H1 (cell line): ENCODE measurements around the gene MAGT1. TPM values are rescaled to one million over a fixed set of nuclear protein-coding genes. Genes with fewer than 3 reads are reported as not detected.

Experiments
- CTCF ChIA-PET: fragments of 300-600 bp; sonication (Branson Sonifier 250); formaldehyde crosslinking; loops from one replicate; lab custom pipeline; 2021; ENCODE audit not compliant: partially characterized antibody; lab: Charles Lee
- POLR2A ChIA-PET: fragments of 300-600 bp; sonication (Branson Sonifier 250); formaldehyde crosslinking; loops from one replicate; lab custom pipeline; 2021; ENCODE audit warnings: inconsistent platforms; ENCODE audit not compliant: partially characterized antibody; lab: Charles Lee
- DNase-seq, 2 experiments: peaks; one replicate each; pipeline versions ENCODE4 v3.0.0 to v3.0.0-alpha.2; 2010 to 2022; ENCODE audit warnings: low spot score in 2 of 2, low read depth in 1 of 2, mixed read lengths in 1 of 2
- FAIRE-seq: peaks from 2 replicates; lab custom pipeline; 2011; peaks lifted over from hg19 to GRCh38; lab: Jason Lieb, UNC
- H2AFZ ChIP-seq: 2 replicates; pipeline ENCODE4 v1.8.1; 2012; ENCODE audit warnings: low read length, inconsistent platforms
- H2AK5ac ChIP-seq: 2 replicates; pipeline ENCODE4 v1.6.1; 2013; ENCODE audit warnings: low read depth, low read length
- H2BK120ac ChIP-seq: replicated peaks from 2 replicates; pipeline ENCODE3; 2013; ENCODE audit warnings: low read depth, low read length, inconsistent platforms
- H2BK12ac ChIP-seq: 2 replicates; pipeline ENCODE4 v1.6.1; 2013; ENCODE audit warnings: low read depth, low read length
- H2BK15ac ChIP-seq: 2 replicates; pipeline ENCODE4 v1.6.1; 2013; ENCODE audit warnings: low read length
- H2BK20ac ChIP-seq: 2 replicates; pipeline ENCODE4 v1.6.1; 2013; ENCODE audit warnings: low read length
- H2BK5ac ChIP-seq: 2 replicates; pipeline ENCODE4 v1.6.1; 2013; ENCODE audit warnings: low read depth, low read length
- H3K14ac ChIP-seq: 2 replicates; pipeline ENCODE4 v1.6.1; 2013; ENCODE audit warnings: inconsistent platforms; ENCODE audit not compliant: insufficient read length
- H3K18ac ChIP-seq: 2 replicates; pipeline ENCODE4 v1.6.1; 2013; ENCODE audit warnings: low read length; ENCODE audit errors: extremely low read depth
- H3K23ac ChIP-seq: 2 replicates; pipeline ENCODE4 v1.6.1; 2013; ENCODE audit warnings: inconsistent platforms; ENCODE audit not compliant: insufficient read length
- H3K23me2 ChIP-seq: 2 replicates; pipeline ENCODE4 v1.6.1; 2013; ENCODE audit warnings: low read depth, low read length
- H3K27ac ChIP-seq: 2 replicates; pipeline ENCODE4 v1.6.1; 2011; ENCODE audit warnings: low read depth, low read length, inconsistent platforms
- H3K27me3 ChIP-seq, 4 experiments: replicated peaks in 1 of 4; 1 replicate in 1 of 4; 2 replicates in 3 of 4; pipeline versions ENCODE4 v1.6.1 to v1.8.1; 2011 to 2013; ENCODE audit warnings: low read length in 3 of 4, mild to moderate bottlenecking in 3 of 4, inconsistent platforms in 2 of 4, mixed read lengths in 2 of 4, moderate library complexity in 1 of 4; ENCODE audit not compliant: control insufficient read depth in 3 of 4, insufficient read depth in 3 of 4; ENCODE audit errors: extremely low read depth in 1 of 4
- H3K36me3 ChIP-seq, 4 experiments: 2 replicates each; pipeline versions ENCODE4 v1.6.1 to v1.8.1; 2011 to 2013; ENCODE audit warnings: mild to moderate bottlenecking in 4 of 4, low read length in 3 of 4, moderate library complexity in 2 of 4, control low read depth in 1 of 4, inconsistent platforms in 1 of 4; ENCODE audit not compliant: insufficient read depth in 4 of 4, control insufficient read depth in 2 of 4
- H3K4ac ChIP-seq: replicated peaks from 2 replicates; pipeline ENCODE3; 2013; ENCODE audit warnings: low read length, low read depth, mixed read lengths, inconsistent platforms; ENCODE audit not compliant: insufficient read length
- H3K4me1 ChIP-seq, 4 experiments: replicated peaks in 1 of 4; 1 replicate in 1 of 4; 2 replicates in 3 of 4; pipeline versions ENCODE4 v1.6.1 to v1.8.1; 2011 to 2013; ENCODE audit warnings: low read length in 3 of 4, inconsistent platforms in 2 of 4, mixed read lengths in 1 of 4; ENCODE audit not compliant: insufficient read depth in 4 of 4, control insufficient read depth in 3 of 4
- H3K4me2 ChIP-seq, 2 experiments: 2 replicates each; pipeline versions ENCODE4 v1.6.1 to v1.8.1; 2011 to 2013; ENCODE audit warnings: low read depth in 2 of 2, low read length in 2 of 2, control low read depth in 1 of 2, inconsistent platforms in 1 of 2, mild to moderate bottlenecking in 1 of 2; ENCODE audit not compliant: insufficient read depth in 1 of 2
- H3K4me3 ChIP-seq, 4 experiments: fragments of 200-600, 300-600 bp in 1 of 4; sonication (generic), shearing (Covaris generic), sonication (Bioruptor Twin) in 1 of 4; 2 replicates each; pipeline versions ENCODE4 v1.5.1 to v1.8.1; 2011 to 2016; ENCODE audit warnings: low read length in 4 of 4, low read depth in 3 of 4, control low read depth in 2 of 4, inconsistent platforms in 2 of 4, mild to moderate bottlenecking in 2 of 4, mixed read lengths in 1 of 4, moderate library complexity in 1 of 4; ENCODE audit not compliant: insufficient read depth in 2 of 4; ENCODE audit errors: extremely low read depth in 1 of 4
- H3K56ac ChIP-seq: replicated peaks from 2 replicates; pipeline ENCODE3; 2013; ENCODE audit warnings: low read depth, mild to moderate bottlenecking, mixed read lengths, low read length, inconsistent platforms; ENCODE audit not compliant: insufficient read length
- H3K79me1 ChIP-seq: 2 replicates; pipeline ENCODE4 v1.6.1; 2013; ENCODE audit warnings: low read depth, low read length, control low read depth
- H3K79me2 ChIP-seq, 2 experiments: 2 replicates each; pipeline versions ENCODE4 v1.6.1 to v1.8.1; 2012 to 2013; ENCODE audit warnings: low read length in 2 of 2, mild to moderate bottlenecking in 2 of 2, inconsistent platforms in 1 of 2; ENCODE audit not compliant: insufficient read depth in 2 of 2, control insufficient read depth in 1 of 2
- H3K9ac ChIP-seq, 4 experiments: replicated peaks in 1 of 4; 1 replicate in 1 of 4; 2 replicates in 3 of 4; pipeline versions ENCODE4 v1.6.1 to v1.8.1; 2011 to 2013; ENCODE audit warnings: low read depth in 3 of 4, low read length in 3 of 4, control low read depth in 2 of 4, mild to moderate bottlenecking in 2 of 4, moderate library complexity in 2 of 4, inconsistent platforms in 1 of 4; ENCODE audit errors: extremely low read depth in 1 of 4
- H3K9me3 ChIP-seq, 2 experiments: 2 replicates each; pipeline versions ENCODE4 v1.6.1 to v1.8.1; 2012 to 2013; ENCODE audit warnings: mild to moderate bottlenecking in 2 of 2, moderate library complexity in 2 of 2, control low read depth in 1 of 2, inconsistent platforms in 1 of 2, low read depth in 1 of 2, low read length in 1 of 2, mixed read lengths in 1 of 2; ENCODE audit not compliant: insufficient read depth in 2 of 2
- H4K20me1 ChIP-seq, 2 experiments: replicated peaks in 1 of 2; 2 replicates each; pipeline versions ENCODE3 to v1.8.1; 2011 to 2013; ENCODE audit warnings: inconsistent platforms in 2 of 2, low read length in 2 of 2, mild to moderate bottlenecking in 1 of 2; ENCODE audit not compliant: insufficient read depth in 2 of 2, control insufficient read depth in 1 of 2
- H4K5ac ChIP-seq: 2 replicates; pipeline ENCODE4 v1.6.1; 2013; ENCODE audit warnings: low read length, low read depth, mixed read lengths, inconsistent platforms; ENCODE audit not compliant: insufficient read length
- H4K8ac ChIP-seq: 2 replicates; pipeline ENCODE4 v1.8.0; 2013; ENCODE audit warnings: mild to moderate bottlenecking, moderate library complexity, low read length, inconsistent platforms; ENCODE audit not compliant: insufficient read depth; ENCODE audit errors: extremely low read depth
- H4K91ac ChIP-seq: replicated peaks from 2 replicates; pipeline ENCODE3; 2013; ENCODE audit warnings: low read length, mixed read lengths, inconsistent platforms; ENCODE audit not compliant: insufficient read length
- ASH2L ChIP-seq: fragments of 200-600, 300-600 bp; sonication (generic); IDR thresholded peaks from one replicate; pipeline ENCODE4 v1.7.1; 2017; ENCODE audit warnings: low read length
- BACH1 ChIP-seq: IDR thresholded peaks from 2 replicates; pipeline ENCODE4 v1.6.1; 2012; ENCODE audit warnings: low read length, improper control_type of control experiment
- CBX5 ChIP-seq: fragments of 300-800, 300-1000 bp; sonication (generic); IDR thresholded peaks from 2 replicates; pipeline ENCODE4 v1.7.1; 2016; ENCODE audit warnings: antibody characterized with exemption, low read length, low read depth
- EP300 ChIP-seq, 2 experiments: IDR thresholded peaks; 1 replicate in 1 of 2; 2 replicates in 1 of 2; pipeline ENCODE4 v1.6.1; 2011 to 2012; ENCODE audit warnings: low read depth in 2 of 2, low read length in 2 of 2, mild to moderate bottlenecking in 2 of 2, borderline replicate concordance in 1 of 2, inconsistent platforms in 1 of 2, moderate library complexity in 1 of 2
- JUND ChIP-seq: IDR thresholded peaks from 2 replicates; pipeline ENCODE4 v1.6.1; 2011; ENCODE audit warnings: mild to moderate bottlenecking, improper control_type of control experiment, low read length
- KDM1A ChIP-seq: fragments of 200-600, 300-600 bp; sonication (generic); IDR thresholded peaks from 2 replicates; pipeline ENCODE4 v1.7.1; 2016; ENCODE audit warnings: mild to moderate bottlenecking, low read length, borderline replicate concordance
- KDM5A ChIP-seq: fragments of 200-600 bp; IDR thresholded peaks from 2 replicates; pipeline ENCODE4 v1.7.1; 2012; ENCODE audit warnings: mild to moderate bottlenecking, low read length, inconsistent platforms, mixed read lengths
- MAFK ChIP-seq: IDR thresholded peaks from 2 replicates; pipeline ENCODE4 v1.6.1; 2012; ENCODE audit warnings: low read depth, mild to moderate bottlenecking, improper control_type of control experiment, low read length
- MAX ChIP-seq: IDR thresholded peaks from 2 replicates; pipeline ENCODE4 v1.6.1; 2012; ENCODE audit warnings: inconsistent platforms
- POLR2A ChIP-seq, 2 experiments: IDR thresholded peaks; 1 replicate in 1 of 2; 2 replicates in 1 of 2; pipeline ENCODE4 v1.6.1; 2011; ENCODE audit warnings: low read depth in 2 of 2, low read length in 2 of 2, mild to moderate bottlenecking in 2 of 2; ENCODE audit errors: control extremely low read depth in 1 of 2
- RBBP5 ChIP-seq: IDR thresholded peaks from 2 replicates; pipeline ENCODE4 v1.7.1; 2012; ENCODE audit warnings: low read depth, mild to moderate bottlenecking, inconsistent platforms, low read length, moderate library complexity, borderline replicate concordance
- RNF2 ChIP-seq: fragments of 200-900, 300-1000 bp; sonication (generic); IDR thresholded peaks from 2 replicates; pipeline ENCODE4 v1.7.1; 2016; ENCODE audit warnings: borderline replicate concordance, low read depth, mild to moderate bottlenecking, antibody characterized with exemption, low read length; ENCODE audit not compliant: poor library complexity, severe bottlenecking; ENCODE audit errors: missing control alignments
- SP1 ChIP-seq: IDR thresholded peaks from 2 replicates; pipeline ENCODE4 v1.6.1; 2011; ENCODE audit warnings: low read depth, low read length
- SP2 ChIP-seq: IDR thresholded peaks from 2 replicates; pipeline ENCODE4 v1.6.1; 2012; ENCODE audit warnings: mild to moderate bottlenecking, low read length, inconsistent platforms
- TEAD4 ChIP-seq: IDR thresholded peaks from 2 replicates; pipeline ENCODE4 v1.6.1; 2012; ENCODE audit warnings: low read depth, low read length, inconsistent platforms, mixed read lengths
- WGBS, 2 experiments: shearing (Covaris generic) in 1 of 2; methylation state at CpG; one replicate each; pipeline versions ENCODE4 v1.1.6 to v1.1.7; 2013 to 2015; ENCODE audit warnings: low lambda C conversion rate in 2 of 2, mixed read lengths in 2 of 2, inconsistent platforms in 1 of 2, low coverage in 1 of 2, missing lambda C conversion rate in 1 of 2; ENCODE audit not compliant: insufficient replicate concordance in 2 of 2, insufficient coverage in 1 of 2, insufficient read length in 1 of 2; ENCODE audit errors: extremely low coverage in 1 of 2, missing lambda C conversion rate in 1 of 2; 5-methylcytosine and 5-hydroxymethylcytosine counted together
- polyA plus RNA-seq, 7 experiments: library from polyadenylated mRNA; depleted of rRNA in 3 of 7; stranded (reverse) in 5 of 7; unstranded in 2 of 7; fragments of >200 nt in 5 of 7; fragments of 200-250 nt in 2 of 7; gene quantifications; 1 replicate in 5 of 7; 2 replicates in 1 of 7; 4 replicates in 1 of 7; pipeline versions ENCODE4 v1.2.1 to v1.2.3, GENCODE V29; 2011 to 2013; ENCODE audit warnings: missing spikeins in 2 of 7, mixed read lengths in 2 of 7
- total RNA-seq: library from RNA; stranded (reverse); fragmentation: NEBNext Ultra II Directional; extraction: Animal tissue kit (Norgen Biotek cat#: 25700); gene quantifications from 2 replicates; pipeline ENCODE4 v1.2.1, GENCODE V29; 2021

MAGT1 gene
- total and polyA plus RNA-seq, 2 of the 8 experiments (the other 6 are each of a cell fraction or from before 2014, with no cell fraction given), result 14.4 to 47.6 TPM

GRCh38 chrX:77893713-77894112, 1.5 kb downstream of the MAGT1 start:
- Histone ChIP-seq H2BK12ac (no peak overlapping the region), H2AK5ac (no peak overlapping the region), H3K4me1 (peaks cover 0 to 2% (median 0%) of the 10 kb centered on the region in 4 experiments; a peak in 3 of 7 replicates), H3K79me2 (peaks cover 0 to 42% of the 10 kb centered on the region in 2 experiments; a peak in 3 of 4 replicates), H2BK120ac (no peak overlapping the region), H3K4me3 (peak overlapping the region in 1 of 4 experiments; percentile 93; a peak in 2 of 8 replicates), H2AFZ (no peak overlapping the region), H3K27ac (no peak overlapping the region), H3K36me3 (no peaks in the 10 kb centered on the region), H3K56ac (no peak overlapping the region), H3K9ac (no peak overlapping the region), H2BK15ac (no peak overlapping the region), H4K5ac (no peak overlapping the region), H4K8ac (no peak overlapping the region), H3K4me2 (peak overlapping the region in 1 of 2 experiments; percentile 55; a peak in 1 of 4 replicates), H3K23me2 (no peaks in the 10 kb centered on the region), H3K79me1 (no peaks in the 10 kb centered on the region), H2BK5ac (no peak overlapping the region), H3K18ac (no peak overlapping the region), H4K20me1 (no peaks in the 10 kb centered on the region), H3K27me3 (no peaks in the 10 kb centered on the region), H4K91ac (no peak overlapping the region), H3K4ac (no peak overlapping the region), H3K23ac (no peak overlapping the region), H3K9me3 (no peaks in the 10 kb centered on the region), H2BK20ac (no peak overlapping the region), H3K14ac (no peak overlapping the region)
- 69% methylated on average over 6 of the region's 10 CpGs; no CpG with 5 or more reads in 1 of the 2 experiments for WGBS, 2 experiments
- ChIA-PET POLR2A (interaction anchor here (0.6 kb wide), 1 partner anchor 44 kb away, joined by 3 read pairs; no protein-coding TSS in a partner anchor), CTCF (interaction anchor here (1.5 kb wide), 1 partner anchor 131 kb away, joined by 6 read pairs; no protein-coding TSS in a partner anchor)
- DNase-seq (no peak), FAIRE-seq (no peak)
- TF ChIP-seq MAFK, result no peak
- no peak for TF ChIP-seq EP300 (IDR thresholded peaks at IDR 0.05; ENCODE audit: borderline replicate concordance in 1 of 2, low read depth in 2 of 2, low read length in 2 of 2)
- TF ChIP-seq TEAD4, result no peak
- TF ChIP-seq MAX, result no peak
- TF ChIP-seq SP2, result no peak
- TF ChIP-seq KDM1A, result no peak
- no peak for TF ChIP-seq JUND
- TF ChIP-seq POLR2A (IDR thresholded peaks at IDR 0.05; ENCODE audit: control extremely low read depth in 1 of 2, low read depth in 2 of 2, low read length in 2 of 2), result no peak
- no peak for TF ChIP-seq RBBP5
- no peak for TF ChIP-seq RNF2
- TF ChIP-seq KDM5A, result no peak
- no peak for TF ChIP-seq BACH1
- TF ChIP-seq SP1, result no peak
- no peak for TF ChIP-seq ASH2L
- no peak for TF ChIP-seq CBX5
